Measurements from ENCODE around the gene CARM1.

Gene CARM1

DNA sequence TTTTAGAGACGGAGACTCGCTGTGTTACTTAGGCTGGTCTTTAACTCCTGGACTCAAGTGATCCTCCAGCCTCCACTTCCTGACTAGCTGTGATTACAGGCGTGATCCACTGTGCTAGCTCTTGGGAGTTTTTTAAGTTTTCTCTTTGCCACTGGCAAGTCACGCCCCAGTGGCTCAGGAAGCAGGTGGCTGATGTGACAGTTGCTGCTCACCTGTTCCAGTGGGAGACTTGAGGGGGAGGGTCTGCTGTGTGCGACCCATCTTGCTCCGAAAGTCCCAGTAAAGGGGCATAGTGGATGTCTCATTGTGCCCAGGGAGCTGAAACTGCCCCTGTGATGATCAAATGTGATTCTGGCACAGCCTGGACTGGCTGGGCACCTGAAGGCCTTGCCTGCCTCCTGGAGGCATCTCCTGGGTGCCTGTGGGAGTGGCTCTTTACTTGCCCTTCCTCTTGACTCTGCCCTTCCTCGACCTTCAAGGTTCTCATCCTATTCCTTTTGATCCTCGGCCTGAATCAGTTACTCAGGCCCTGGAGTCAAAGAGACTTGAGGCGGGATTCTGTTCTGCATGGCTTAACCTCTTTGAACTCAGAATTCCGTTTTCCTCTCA lies 97.3 kb downstream of the CARM1 start:
- peak overlapping the region; percentile 6; the same call in 1 of the 2 replicates for H3K4me3 ChIP-seq (ENCODE audit: low read depth, low read length)
- TF ChIP-seq, protein P1, sequence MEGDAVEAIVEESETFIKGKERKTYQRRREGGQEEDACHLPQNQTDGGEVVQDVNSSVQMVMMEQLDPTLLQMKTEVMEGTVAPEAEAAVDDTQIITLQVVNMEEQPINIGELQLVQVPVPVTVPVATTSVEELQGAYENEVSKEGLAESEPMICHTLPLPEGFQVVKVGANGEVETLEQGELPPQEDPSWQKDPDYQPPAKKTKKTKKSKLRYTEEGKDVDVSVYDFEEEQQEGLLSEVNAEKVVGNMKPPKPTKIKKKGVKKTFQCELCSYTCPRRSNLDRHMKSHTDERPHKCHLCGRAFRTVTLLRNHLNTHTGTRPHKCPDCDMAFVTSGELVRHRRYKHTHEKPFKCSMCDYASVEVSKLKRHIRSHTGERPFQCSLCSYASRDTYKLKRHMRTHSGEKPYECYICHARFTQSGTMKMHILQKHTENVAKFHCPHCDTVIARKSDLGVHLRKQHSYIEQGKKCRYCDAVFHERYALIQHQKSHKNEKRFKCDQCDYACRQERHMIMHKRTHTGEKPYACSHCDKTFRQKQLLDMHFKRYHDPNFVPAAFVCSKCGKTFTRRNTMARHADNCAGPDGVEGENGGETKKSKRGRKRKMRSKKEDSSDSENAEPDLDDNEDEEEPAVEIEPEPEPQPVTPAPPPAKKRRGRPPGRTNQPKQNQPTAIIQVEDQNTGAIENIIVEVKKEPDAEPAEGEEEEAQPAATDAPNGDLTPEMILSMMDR (IDR thresholded peaks at IDR 0.05; ENCODE audit: low read depth, low read length, missing control alignments) = peak; percentile 23
- no peak for DNase-seq (ENCODE audit: low read depth)

DNA sequence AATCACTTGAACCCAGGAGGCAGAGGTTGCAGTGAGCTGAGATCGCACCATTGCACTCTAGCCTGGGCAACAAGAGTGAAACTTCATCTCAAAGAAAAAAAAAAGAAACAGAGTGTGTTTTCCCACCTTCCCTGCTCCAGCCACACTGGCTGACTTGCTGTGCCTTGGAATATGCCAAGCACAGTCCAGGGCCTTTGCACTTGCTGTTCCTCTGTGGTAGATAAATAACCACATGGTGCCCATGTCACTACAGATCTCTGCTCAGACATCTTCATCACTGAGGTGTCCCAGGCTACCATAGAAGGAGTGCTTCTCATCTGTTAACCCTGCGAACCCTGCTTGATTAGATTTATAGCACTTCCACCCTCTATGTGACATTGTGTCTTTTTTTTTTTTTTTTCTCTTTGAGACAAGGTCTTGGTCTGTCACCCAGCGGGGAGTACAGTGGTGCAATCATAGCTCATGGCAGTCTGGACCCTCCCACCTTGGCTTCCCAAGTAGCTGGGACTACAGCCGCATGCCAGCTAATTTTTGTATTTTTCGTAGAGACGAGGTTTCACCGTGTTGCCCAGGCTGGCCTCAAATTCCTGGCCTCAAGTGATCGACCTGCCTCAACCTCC lies 99.9 kb downstream of the CARM1 start:
- H3K4me3 ChIP-seq (ENCODE audit: low read depth, low read length) = no peak overlapping the region
- TF ChIP-seq, protein P1 (IDR thresholded peaks at IDR 0.05; ENCODE audit: low read depth, low read length, missing control alignments) = no peak
- DNase-seq (ENCODE audit: low read depth) = no peak

Data from GM12864 (cell line).